WERI-Rb-1 (cell line): ENCODE data around the gene REG3G.

Experiments
- DNase-seq: peaks from one replicate; pipeline ENCODE4 v3.0.0-alpha.2; 2020
- H3K27ac ChIP-seq: fragments of 250-450 bp; sonication (Bioruptor Pico); 2 replicates; pipeline ENCODE4 v1.5.1; 2020; ENCODE audit warnings: mild to moderate bottlenecking, moderate library complexity
- H3K27me3 ChIP-seq: fragments of 250-450 bp; sonication (Bioruptor Pico); 2 replicates; pipeline ENCODE4 v1.5.1; 2021; ENCODE audit warnings: mild to moderate bottlenecking, low read depth, moderate library complexity; ENCODE audit not compliant: insufficient read depth, severe bottlenecking
- H3K36me3 ChIP-seq: fragments of 250-450 bp; sonication (Bioruptor Pico); 2 replicates; pipeline ENCODE4 v1.5.1; 2020; ENCODE audit warnings: mild to moderate bottlenecking, moderate library complexity
- H3K4me3 ChIP-seq: 2 replicates; pipeline ENCODE4 v1.5.1; 2011; ENCODE audit warnings: low read depth, mild to moderate bottlenecking, control low read depth, low read length
- H3K9me3 ChIP-seq: fragments of 250-450 bp; sonication (Bioruptor Pico); 2 replicates; pipeline ENCODE4 v1.5.1; 2021; ENCODE audit warnings: mild to moderate bottlenecking, moderate library complexity; ENCODE audit not compliant: severe bottlenecking
- CTCF ChIP-seq: IDR thresholded peaks from 2 replicates; pipeline ENCODE4 v1.5.1; 2011; ENCODE audit warnings: low read depth, mild to moderate bottlenecking, control low read depth, inconsistent platforms, low read length

The REG3G gene

DNA sequence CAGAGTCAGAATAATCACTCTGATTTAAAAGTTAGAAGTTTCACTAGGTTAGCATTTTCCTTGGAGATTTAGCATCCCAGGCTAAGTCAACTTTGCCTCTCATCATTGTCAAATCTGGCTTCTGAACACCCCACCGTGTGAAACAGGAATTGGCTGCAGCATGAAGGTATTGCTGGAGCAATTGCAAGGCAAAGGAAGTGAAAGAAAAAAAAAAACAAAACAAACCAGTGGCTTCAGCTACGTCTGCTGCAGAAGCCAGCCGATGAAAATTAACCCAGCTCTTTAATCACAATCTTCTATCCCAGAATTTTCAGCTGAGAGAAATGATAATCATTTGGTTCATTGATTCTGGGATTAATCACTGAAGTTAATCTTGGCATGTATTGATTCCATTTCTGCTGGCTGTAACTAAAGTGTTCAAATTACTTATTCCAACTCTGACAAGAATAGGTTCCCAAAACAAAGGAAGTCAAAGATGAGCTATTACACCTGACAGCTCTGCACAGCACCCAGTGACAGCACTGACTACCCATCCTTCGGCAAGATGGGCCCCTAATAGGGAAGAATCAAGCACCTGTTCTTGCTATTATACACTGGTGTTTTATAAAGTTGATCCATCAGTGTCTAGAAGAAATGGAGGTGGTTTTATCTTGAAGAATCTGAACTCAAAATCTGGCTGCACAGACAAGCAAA is 42.7 kb upstream of the REG3G start:
- Histone ChIP-seq H3K27me3 (no peaks in the 10 kb centered on the region), H3K4me3 (no peak overlapping the region), H3K36me3 (no peaks in the 10 kb centered on the region), H3K27ac (no peak overlapping the region), H3K9me3 (no peaks in the 10 kb centered on the region)
- TF ChIP-seq CTCF, result no peak
- DNase-seq, result no peak

DNA sequence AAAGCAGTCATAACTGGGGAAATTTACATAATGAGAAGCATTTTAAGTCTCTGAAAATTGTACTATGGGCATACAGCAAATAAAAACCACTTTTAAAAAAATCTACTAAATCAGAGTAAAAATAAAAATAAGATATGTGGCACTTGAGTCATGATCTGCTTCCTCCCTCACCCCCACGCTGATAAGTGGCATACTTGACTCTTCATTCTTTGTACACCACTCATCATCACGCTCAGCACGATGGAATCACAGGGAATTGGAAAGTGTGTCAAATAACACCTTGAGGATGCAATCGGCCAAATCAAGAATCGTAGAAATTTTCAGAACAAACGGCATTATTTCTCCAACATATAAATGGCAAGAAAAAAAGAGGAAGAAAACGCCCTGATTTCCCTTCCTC is 41.1 kb upstream of the REG3G start:
- no peak overlapping the region for H3K27ac ChIP-seq
- TF ChIP-seq CTCF, result no peak
- H3K36me3 ChIP-seq, result no peaks in the 10 kb centered on the region
- no peak overlapping the region for H3K4me3 ChIP-seq
- H3K9me3 ChIP-seq, result no peaks in the 10 kb centered on the region
- DNase-seq, result no peak
- no peaks in the 10 kb centered on the region for H3K27me3 ChIP-seq

DNA sequence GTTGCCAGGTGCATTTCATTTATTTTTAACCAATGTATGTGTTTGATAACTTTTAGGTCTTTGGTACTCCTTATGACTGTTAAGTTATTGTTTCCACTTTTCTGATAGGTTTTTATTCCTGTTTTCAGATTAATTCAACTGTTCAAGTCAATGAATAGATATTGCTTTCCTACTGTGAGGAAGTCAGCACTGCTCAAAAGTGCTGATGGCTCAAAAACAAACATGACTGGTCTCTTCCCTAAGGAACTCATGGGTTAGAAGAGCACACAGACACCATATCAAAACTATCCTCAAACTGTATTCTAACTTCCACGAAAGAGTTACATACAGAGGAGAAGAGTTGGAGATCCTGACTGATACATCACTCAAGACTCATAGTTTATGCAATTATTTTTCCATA is 39.9 kb upstream of the REG3G start:
- H3K27me3 ChIP-seq, result no peaks in the 10 kb centered on the region
- no peak overlapping the region for H3K4me3 ChIP-seq
- no peak overlapping the region for H3K27ac ChIP-seq
- DNase-seq, result no peak
- no peaks in the 10 kb centered on the region for H3K9me3 ChIP-seq
- TF ChIP-seq CTCF, result no peak
- no peaks in the 10 kb centered on the region for H3K36me3 ChIP-seq

- DNase-seq, result no peak
- TF ChIP-seq CTCF, result no peak
- no peaks in the 10 kb centered on the region for H3K9me3 ChIP-seq
Measured at GRCh38 chr2:78989051-78989450, 36.5 kb upstream of the REG3G start.

DNA sequence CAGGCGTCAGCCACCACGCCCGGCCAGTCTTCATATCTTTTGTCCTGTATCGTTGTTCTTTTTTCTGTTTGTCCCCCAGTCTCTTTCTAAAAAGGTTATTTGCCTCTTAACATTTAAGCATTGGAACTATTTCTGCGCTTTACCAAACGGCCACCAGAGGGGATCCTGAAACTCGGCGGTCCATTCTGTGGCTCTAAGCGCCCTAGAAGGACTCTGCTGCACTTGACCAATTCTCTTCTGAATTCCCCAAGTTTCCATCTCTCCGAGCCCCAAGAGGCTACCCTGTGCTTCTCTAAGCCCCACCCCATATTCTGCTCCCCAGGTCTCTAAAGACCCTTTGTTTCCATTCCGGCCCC is 33.1 kb upstream of the REG3G start:
- Histone ChIP-seq H3K36me3 (no peaks in the 10 kb centered on the region), H3K27ac (no peak overlapping the region), H3K9me3 (no peaks in the 10 kb centered on the region), H3K4me3 (peak overlapping the region; percentile 54), H3K27me3 (peaks cover 12% of the 10 kb centered on the region)
- peak; percentile 70 for DNase-seq
- peak; percentile 73 for TF ChIP-seq CTCF

More at GRCh38 chr2:78989051-78989450, 36.5 kb upstream of the REG3G start:
- Histone ChIP-seq H3K27ac (no peak overlapping the region), H3K4me3 (no peak overlapping the region), H3K36me3 (no peaks in the 10 kb centered on the region), H3K27me3 (peaks cover 12% of the 10 kb centered on the region)
